ENCODE results near the gene KRT74.

- TF ChIP-seq GATA2 (IDR thresholded peaks at IDR 0.05; ENCODE audit: low read depth, low read length) (no peak), GATA3 (IDR thresholded peaks at IDR 0.05; ENCODE audit: low read depth, low read length) (no peak)
These were observed 43.8 kb downstream of the KRT74 start for GRCh38 chr12:52529846-52530245.
